Activated T-cell treated with anti-CD3 and anti-CD28 coated beads for 24 hours (primary cell): ENCODE measurements around the gene RNF113A.
"Not testable (repeated sequence)": the region's sequence is repeated elsewhere in the genome, so short reads cannot be mapped to it uniquely, and the experiment has no call there.

ENCODE experiments used
- DNase-seq: peaks from one replicate; pipeline ENCODE4 v3.0.0-alpha.2; 2020; ENCODE audit warnings: low read depth

The RNF113A gene

GRCh38 chrX:119833905-119834304 is 37.6 kb downstream of the RNF113A start:
- DNase-seq = no peak

- no peak for DNase-seq
Observed at GRCh38 chrX:119828446-119828845, 43.1 kb downstream of the RNF113A start.

DNA sequence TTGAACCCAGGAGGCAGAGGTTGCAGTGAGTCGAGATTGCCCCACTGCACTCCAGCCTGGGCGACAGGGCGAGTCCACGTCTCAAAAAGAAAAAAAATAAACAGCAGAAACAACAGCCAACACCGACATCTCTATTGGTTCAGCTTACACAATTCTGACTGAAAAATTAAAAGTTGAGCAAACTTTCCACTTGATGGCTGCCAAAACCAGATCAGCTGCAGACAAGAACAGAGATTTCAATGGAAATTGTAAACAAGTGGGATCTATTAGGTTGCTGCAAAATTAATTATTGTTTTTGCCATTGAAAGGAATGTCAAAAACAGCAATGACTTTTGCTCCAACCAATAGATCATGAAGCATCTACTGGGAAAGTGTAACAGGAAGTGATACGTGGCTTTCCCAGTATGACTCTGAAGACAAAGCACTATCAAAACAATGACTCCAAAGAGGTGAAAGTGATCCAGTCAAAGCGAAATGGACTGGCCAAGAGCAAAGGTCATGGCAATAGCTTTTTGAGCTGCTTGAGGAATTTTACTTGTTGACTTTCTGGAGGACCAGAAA is 45.1 kb downstream of the RNF113A start:
- DNase-seq = no peak

- DNase-seq = not testable (repeated sequence)
Observed at GRCh38 chrX:119824221-119824620, 47.3 kb downstream of the RNF113A start.

DNA sequence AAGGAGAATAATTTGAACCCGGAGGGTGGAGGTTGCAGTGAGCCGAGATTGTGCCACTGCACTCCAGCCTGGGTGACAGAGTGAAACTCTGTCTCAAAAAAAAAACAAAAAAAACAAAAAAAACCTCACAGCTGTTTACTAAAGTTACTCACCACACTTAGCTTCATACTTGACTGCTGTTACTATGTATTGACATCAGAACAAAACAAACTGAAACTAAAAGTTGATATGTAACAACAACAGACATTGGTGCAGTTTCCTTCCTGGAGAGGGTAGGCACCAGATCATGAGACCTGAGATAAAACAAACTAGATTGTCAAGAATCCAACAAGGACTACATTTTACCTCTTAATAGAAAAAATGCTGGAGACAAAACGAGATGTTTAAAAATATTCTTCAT is 49.8 kb downstream of the RNF113A start:
- not testable (repeated sequence) for DNase-seq
